Measurements from ENCODE around the gene RELCH.

DNA sequence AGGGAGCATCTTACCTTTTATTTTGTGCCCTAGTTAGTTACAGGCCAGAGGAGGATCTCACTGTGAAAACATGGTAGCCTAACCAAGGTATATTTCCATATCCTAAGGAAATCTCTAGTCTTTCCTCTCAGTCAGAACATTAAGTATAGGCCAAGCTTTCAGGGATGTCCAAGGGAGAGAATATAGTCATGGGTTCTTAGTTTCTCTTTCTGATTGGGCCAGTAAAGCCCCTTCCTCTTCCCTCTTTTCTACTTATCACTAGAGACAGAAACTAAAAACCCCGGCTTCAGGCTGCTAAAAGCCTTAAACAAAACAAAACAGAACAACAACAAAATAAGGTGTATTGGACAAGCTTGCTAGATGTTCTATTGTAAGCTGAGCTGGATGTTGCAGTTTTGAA, 93.7 kb downstream of the RELCH start:
- TF ChIP-seq TAF1 (IDR thresholded peaks at IDR 0.05; ENCODE audit: borderline replicate concordance, low read depth, low read length) (no peak), POLR2A (IDR thresholded peaks at IDR 0.05; ENCODE audit: low read depth, low read length) (no peak), POLR2AphosphoS5 (IDR thresholded peaks at IDR 0.05; ENCODE audit: low read depth, low read length) (no peak)

Data from GM12892 (cell line).